Measurements from ENCODE around the gene HOXB4. TPM values are rescaled to one million over a fixed set of nuclear protein-coding genes. Genes with fewer than 3 reads are reported as not detected.

The HOXB4 gene
- total and polyA plus RNA-seq, 10 of the 15 experiments (the other 5 are each of a cell fraction or from before 2014, with no cell fraction given): 0.35 to 5.8 (median 3.0) TPM

GRCh38 chr17:48610282-48611211, 32.4 kb upstream of the HOXB4 start, which contains the start of gene HOXB7 (continued):
- TF ChIP-seq ZNF207 (IDR thresholded peaks at IDR 0.05; ENCODE audit: borderline replicate concordance) (peak; percentile 1; the same call in 1 of the 2 replicates), KAT2A (conservative IDR thresholded peaks at IDR 0.05; ENCODE audit: control insufficient read depth, low read depth, low read length) (no peak), PAX5 (IDR thresholded peaks at IDR 0.05; ENCODE audit: borderline replicate concordance, low read depth, low read length) (0 out of 2 replicates have a peak, but pooled peaks have one; percentile 8), SRF (IDR thresholded peaks at IDR 0.05; ENCODE audit: low read depth in 2 of 2, low read length in 2 of 2) (0 out of 4 replicates have a peak, but pooled peaks of 1 of the 2 experiments have one; percentile 5), ZBTB4 (CRISPR knock-in tag; IDR thresholded peaks at IDR 0.05) (0 out of 2 replicates have a peak, but pooled peaks have one; percentile 22), RELB (IDR thresholded peaks at IDR 0.05; ENCODE audit: low read depth) (peak; percentile 63), RBBP5 (conservative IDR thresholded peaks at IDR 0.05) (no peak), CHD1 (IDR thresholded peaks at IDR 0.05; ENCODE audit: low read depth, low read length) (0 out of 2 replicates have a peak, but pooled peaks have one; percentile 26), BHLHE40 (IDR thresholded peaks at IDR 0.05; ENCODE audit: borderline replicate concordance in 1 of 2, low read depth in 2 of 2, low read length in 1 of 2) (peak in 1 of 2 experiments; percentile 61; a peak in 2 of 4 replicates), LARP7 (IDR thresholded peaks at IDR 0.05) (peak; percentile 56; the same call in 1 of the 2 replicates), ZBED1 (IDR thresholded peaks at IDR 0.05; ENCODE audit: borderline replicate concordance) (no peak), CHD2 (IDR thresholded peaks at IDR 0.05; ENCODE audit: borderline replicate concordance, low read depth, low read length) (0 out of 2 replicates have a peak, but pooled peaks have one; percentile 23), NKRF (conservative IDR thresholded peaks at IDR 0.05) (no peak; the same call in 1 of the 2 replicates), STAT1 (conservative IDR thresholded peaks at IDR 0.05) (no peak), KDM1A (IDR thresholded peaks at IDR 0.05; ENCODE audit: borderline replicate concordance) (no peak), MYC (IDR thresholded peaks at IDR 0.05; ENCODE audit: insufficient read depth, insufficient read length, insufficient replicate concordance, low read length, severe bottlenecking) (no peak), ETV6 (conservative IDR thresholded peaks at IDR 0.05 in 1 of 2, IDR thresholded peaks at IDR 0.05 in 1 of 2; ENCODE audit: borderline replicate concordance in 1 of 2, low read depth in 1 of 2) (no peak), POLR2AphosphoS2 (IDR thresholded peaks at IDR 0.05; ENCODE audit: low read depth, low read length) (no peak), EED (IDR thresholded peaks at IDR 0.05; ENCODE audit: low read depth) (no peak), POLR2AphosphoS5 (IDR thresholded peaks at IDR 0.05; ENCODE audit: low read length) (no peak)

All from GM12878 (cell line).